ENCODE data around the gene PLOD3.
A peak's percentile ranks its signal among the peaks of the same experiment; 100 is the strongest.

Gene PLOD3

GRCh38 chr7:101216860-101217387 is 457 bp downstream of the PLOD3 start:
- Histone ChIP-seq H3K9me2 (replicated peaks; ENCODE audit: insufficient read depth, low read length) (no peaks in the 10 kb centered on the region), H4K20me1 (ENCODE audit: low read depth, low read length) (no peaks in the 10 kb centered on the region), H3F3A (ENCODE audit: insufficient read depth) (no peaks in the 10 kb centered on the region), H3K79me2 (ENCODE audit: insufficient read depth, low read length) (peaks cover 9% of the 10 kb centered on the region), H3K27ac (ENCODE audit: low read depth, low read length) (no peak overlapping the region), H3K27me3 (ENCODE audit: low read length) (no peaks in the 10 kb centered on the region), H3K9ac (ENCODE audit: low read length) (peak overlapping the region; percentile 70), H3K9me3 (ENCODE audit: insufficient read depth, low read length) (no peaks in the 10 kb centered on the region), H3K4me2 (ENCODE audit: low read depth, low read length, poor library complexity, severe bottlenecking) (peak overlapping the region; percentile 81), H3K4me3 (ENCODE audit: insufficient read depth, low read length, poor library complexity, severe bottlenecking) (peak overlapping the region; percentile 72), H2AFZ (ENCODE audit: low read depth, low read length, severe bottlenecking) (peak overlapping the region; percentile 86), H3K36me3 (ENCODE audit: low read length) (no peaks in the 10 kb centered on the region)
- TF ChIP-seq EZH2phosphoT487 (conservative IDR thresholded peaks at IDR 0.05; ENCODE audit: low read length) (no peak), CTCF (IDR thresholded peaks at IDR 0.05; ENCODE audit: insufficient read depth, low read length, poor library complexity, severe bottlenecking) (no peak)

DNA sequence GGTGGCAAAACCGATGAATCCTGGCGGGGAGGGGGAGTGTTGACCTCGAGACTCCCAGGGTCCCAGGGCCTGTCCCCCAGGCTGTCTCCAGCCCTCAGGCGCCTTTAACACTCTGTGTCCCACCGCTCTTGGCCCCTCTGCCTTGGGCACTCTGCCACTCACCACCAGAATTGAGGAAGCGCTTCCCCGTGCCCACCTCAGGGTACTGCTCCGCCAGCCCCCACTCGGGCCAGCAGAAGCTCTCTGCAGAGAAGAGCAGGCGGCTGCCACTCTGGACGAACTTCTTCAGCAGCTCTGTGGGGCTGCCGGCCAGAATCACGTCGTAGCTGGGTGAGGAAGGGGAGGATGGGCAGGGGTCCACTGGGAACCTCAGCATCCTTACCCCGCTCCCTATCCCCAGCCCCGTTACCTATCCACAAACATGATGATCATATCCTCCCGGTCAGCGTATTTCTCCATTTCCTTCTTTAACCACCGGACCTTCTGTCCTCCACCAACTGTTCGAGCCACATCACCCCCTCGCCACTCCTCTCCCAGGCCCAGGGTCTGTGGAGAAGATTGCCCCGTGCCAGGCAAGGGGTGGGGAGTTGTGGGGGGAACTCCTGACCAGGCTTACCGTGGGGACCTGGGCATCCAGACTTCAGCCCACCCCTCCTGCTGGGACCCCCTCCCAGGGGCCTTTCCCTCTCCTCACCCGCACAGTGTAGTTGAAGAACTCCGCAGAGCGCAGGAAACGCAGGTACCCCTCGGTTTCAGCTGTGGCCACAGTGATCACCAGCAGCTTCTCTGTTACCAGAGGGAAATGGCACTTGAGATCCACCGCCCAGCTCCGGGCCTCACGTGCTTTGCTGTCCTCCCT is 1.2 kb downstream of the PLOD3 start:
- Histone ChIP-seq H4K20me1 (ENCODE audit: low read depth, low read length) (no peaks in the 10 kb centered on the region), H3F3A (ENCODE audit: insufficient read depth) (no peaks in the 10 kb centered on the region), H3K79me2 (ENCODE audit: insufficient read depth, low read length) (peaks cover 9% of the 10 kb centered on the region), H3K36me3 (ENCODE audit: low read length) (no peaks in the 10 kb centered on the region), H3K9me2 (replicated peaks; ENCODE audit: insufficient read depth, low read length) (no peaks in the 10 kb centered on the region), H3K4me3 (ENCODE audit: insufficient read depth, low read length, poor library complexity, severe bottlenecking) (peak overlapping the region; percentile 72), H3K9me3 (ENCODE audit: insufficient read depth, low read length) (no peaks in the 10 kb centered on the region), H3K4me2 (ENCODE audit: low read depth, low read length, poor library complexity, severe bottlenecking) (peak overlapping the region; percentile 81), H3K9ac (ENCODE audit: low read length) (peak overlapping the region; percentile 70), H3K27me3 (ENCODE audit: low read length) (no peaks in the 10 kb centered on the region), H3K27ac (ENCODE audit: low read depth, low read length) (no peak overlapping the region), H2AFZ (ENCODE audit: low read depth, low read length, severe bottlenecking) (peak overlapping the region; percentile 86)
- TF ChIP-seq EZH2phosphoT487 (conservative IDR thresholded peaks at IDR 0.05; ENCODE audit: low read length) (no peak), CTCF (IDR thresholded peaks at IDR 0.05; ENCODE audit: insufficient read depth, low read length, poor library complexity, severe bottlenecking) (no peak)

DNA sequence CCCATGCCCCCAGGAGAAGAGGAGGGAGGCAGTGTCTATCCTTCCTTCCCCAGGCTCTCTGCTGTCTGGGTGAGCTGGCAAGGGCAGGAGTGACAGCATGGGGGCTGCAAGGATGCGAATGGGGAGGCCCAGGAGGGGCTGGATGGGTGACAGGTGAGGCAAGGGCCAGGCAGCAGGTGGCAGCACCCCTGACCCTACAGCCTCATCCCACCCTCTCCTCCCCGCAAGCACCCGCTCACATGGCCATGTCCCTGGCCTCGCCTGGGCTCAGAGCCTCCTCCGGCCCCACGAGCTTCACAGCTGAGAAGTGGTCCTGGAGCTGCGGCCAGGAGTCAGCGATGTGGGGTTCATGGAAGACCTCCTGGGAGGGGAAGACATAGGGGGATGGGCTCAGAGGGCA is 5.4 kb downstream of the PLOD3 start:
- H2AFZ ChIP-seq (ENCODE audit: low read depth, low read length, severe bottlenecking) = no peak overlapping the region
- no peak overlapping the region for H3K9ac ChIP-seq (ENCODE audit: low read length)
- no peaks in the 10 kb centered on the region for H3K36me3 ChIP-seq (ENCODE audit: low read length)
- H3F3A ChIP-seq (ENCODE audit: insufficient read depth) = no peaks in the 10 kb centered on the region
- no peak for TF ChIP-seq CTCF (IDR thresholded peaks at IDR 0.05; ENCODE audit: insufficient read depth, low read length, poor library complexity, severe bottlenecking)
- no peak for TF ChIP-seq EZH2phosphoT487 (conservative IDR thresholded peaks at IDR 0.05; ENCODE audit: low read length)
- H3K4me2 ChIP-seq (ENCODE audit: low read depth, low read length, poor library complexity, severe bottlenecking) = no peak overlapping the region
- no peak overlapping the region for H3K27ac ChIP-seq (ENCODE audit: low read depth, low read length)
- H3K4me3 ChIP-seq (ENCODE audit: insufficient read depth, low read length, poor library complexity, severe bottlenecking) = no peak overlapping the region
- H4K20me1 ChIP-seq (ENCODE audit: low read depth, low read length) = no peaks in the 10 kb centered on the region
- H3K79me2 ChIP-seq (ENCODE audit: insufficient read depth, low read length) = no peaks in the 10 kb centered on the region
- H3K9me3 ChIP-seq (ENCODE audit: insufficient read depth, low read length) = no peaks in the 10 kb centered on the region
- no peaks in the 10 kb centered on the region for H3K27me3 ChIP-seq (ENCODE audit: low read length)
- H3K9me2 ChIP-seq (replicated peaks; ENCODE audit: insufficient read depth, low read length) = no peaks in the 10 kb centered on the region

Data from SU-DHL-6 (cell line).